ENCODE data around the gene AMZ1.
"Not testable (repeated sequence)": the region's sequence is repeated elsewhere in the genome, so short reads cannot be mapped to it uniquely, and the experiment has no call there.

The AMZ1 gene

GRCh38 chr7:2711895-2712675, 24.1 kb downstream of the AMZ1 start:
- no peak for DNase-seq (ENCODE audit: low read depth, low spot score)

- no peak for DNase-seq (ENCODE audit: low read depth, low spot score)
Observed at GRCh38 chr7:2713370-2713769, 25.4 kb downstream of the AMZ1 start.

DNA sequence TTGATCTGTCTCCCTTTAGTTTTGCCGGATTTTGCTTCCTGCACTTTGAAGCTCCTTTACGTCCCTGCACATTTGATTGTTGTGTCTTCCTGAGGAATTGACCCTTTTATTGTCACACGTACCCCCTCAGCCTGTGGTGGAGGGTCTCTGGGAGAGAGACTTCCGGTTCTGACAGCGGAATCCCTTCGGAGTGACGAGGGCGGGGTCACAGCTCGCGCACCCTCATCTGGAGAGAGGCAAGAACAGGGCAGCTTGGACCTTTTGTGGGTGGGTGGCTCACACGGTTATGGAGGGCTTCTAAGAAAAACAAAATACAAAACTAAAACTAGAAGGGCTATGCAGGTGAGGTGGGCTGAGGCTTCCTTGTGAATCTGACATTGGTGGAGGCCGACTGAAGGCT, 26.0 kb downstream of the AMZ1 start:
- DNase-seq (ENCODE audit: low read depth, low spot score), result no peak

GRCh38 chr7:2714636-2715035, 26.6 kb downstream of the AMZ1 start:
- no peak for DNase-seq (ENCODE audit: low read depth, low spot score)

GRCh38 chr7:2715341-2716231, 27.6 kb downstream of the AMZ1 start:
- no peak for DNase-seq (ENCODE audit: low read depth, low spot score)

DNA sequence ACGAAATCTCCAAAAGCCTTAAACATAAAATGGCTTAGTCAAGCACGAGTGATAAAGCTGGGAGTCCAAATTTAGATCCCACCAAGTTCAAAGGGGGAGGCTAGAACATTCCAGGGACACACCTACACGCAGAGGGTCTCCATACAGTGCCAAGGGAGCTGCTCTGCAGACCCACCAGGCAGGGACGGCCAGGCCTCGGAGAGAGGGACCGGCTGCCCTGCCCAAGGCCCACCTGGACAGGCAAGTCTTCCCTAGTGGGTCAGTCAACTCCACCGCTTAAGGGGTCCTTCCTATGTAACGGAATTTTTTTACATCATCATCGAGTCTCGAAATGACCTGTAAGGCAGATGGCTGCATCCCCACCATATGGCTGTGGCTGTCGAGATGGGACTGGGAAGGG, 28.5 kb downstream of the AMZ1 start:
- DNase-seq (ENCODE audit: low read depth, low spot score), result no peak

DNA sequence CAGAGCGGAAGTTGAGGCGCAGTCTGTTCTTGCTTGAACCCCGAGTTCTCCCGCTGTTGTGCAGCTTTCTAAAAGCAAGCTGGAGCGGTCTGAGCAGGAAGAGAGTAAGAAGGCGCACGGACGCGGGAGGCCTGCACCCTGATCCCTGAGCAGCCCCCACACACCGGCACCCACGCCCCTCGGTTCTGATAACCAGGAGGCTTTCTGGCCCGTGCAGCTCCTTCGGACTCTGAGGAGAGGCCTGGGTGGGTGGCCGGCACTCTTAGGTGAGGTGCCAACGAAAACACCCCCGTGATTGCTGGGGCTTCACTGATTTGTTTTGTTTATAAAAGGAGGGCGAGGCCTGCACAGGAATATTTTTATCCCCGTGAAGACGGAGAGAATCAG, 28.9 kb downstream of the AMZ1 start:
- DNase-seq (ENCODE audit: low read depth, low spot score), result no peak

DNA sequence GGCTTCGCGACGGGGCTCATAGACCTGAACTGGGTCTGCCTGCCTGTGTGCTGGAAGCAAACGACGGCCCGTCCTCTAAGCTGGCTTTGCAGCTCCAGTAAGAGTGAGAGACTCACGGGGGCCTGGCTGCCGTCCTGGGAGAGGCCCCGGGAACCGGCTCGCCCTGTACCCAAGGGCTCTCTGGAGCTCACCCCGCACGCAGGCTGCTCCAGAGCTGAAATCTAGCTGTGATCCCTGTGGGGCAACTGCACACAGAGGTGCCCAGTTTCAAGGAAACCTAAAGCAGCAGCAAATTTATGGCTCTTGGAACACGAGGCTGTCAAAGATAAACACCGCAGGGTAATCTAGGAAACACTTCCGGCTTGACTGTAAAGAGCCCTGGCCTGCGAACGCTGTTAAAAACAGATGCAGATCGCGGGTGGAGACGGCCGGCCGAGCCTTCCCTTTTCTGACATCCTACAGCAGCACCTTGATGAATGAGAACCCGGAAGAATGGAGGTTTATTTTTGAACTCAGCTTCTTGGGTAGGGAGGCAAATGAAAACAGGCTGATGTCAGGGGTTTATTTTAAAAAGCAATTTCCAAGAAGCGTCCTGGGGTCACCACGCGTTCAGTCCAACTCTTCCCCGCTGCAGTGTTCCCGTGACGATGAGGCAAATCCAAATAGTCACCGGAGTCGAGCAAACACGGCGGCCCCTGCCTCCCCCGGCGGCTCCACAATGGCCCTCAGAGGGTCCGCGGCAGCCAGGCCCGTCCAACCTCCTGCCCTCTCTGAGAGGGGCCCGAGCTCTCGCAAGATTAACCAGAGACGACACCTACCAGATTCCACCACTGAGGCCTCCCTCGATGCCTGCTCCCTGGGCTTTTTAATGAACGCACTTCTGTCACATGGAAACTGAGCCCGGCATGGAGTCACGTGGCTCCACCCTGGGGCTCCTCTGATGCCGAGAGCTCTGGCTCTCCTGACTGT, 29.6 kb downstream of the AMZ1 start:
- DNase-seq (ENCODE audit: low read depth, low spot score), result peak; percentile 28

GRCh38 chr7:2718296-2718965, 30.4 kb downstream of the AMZ1 start:
- DNase-seq (ENCODE audit: low read depth, low spot score), result no peak

DNA sequence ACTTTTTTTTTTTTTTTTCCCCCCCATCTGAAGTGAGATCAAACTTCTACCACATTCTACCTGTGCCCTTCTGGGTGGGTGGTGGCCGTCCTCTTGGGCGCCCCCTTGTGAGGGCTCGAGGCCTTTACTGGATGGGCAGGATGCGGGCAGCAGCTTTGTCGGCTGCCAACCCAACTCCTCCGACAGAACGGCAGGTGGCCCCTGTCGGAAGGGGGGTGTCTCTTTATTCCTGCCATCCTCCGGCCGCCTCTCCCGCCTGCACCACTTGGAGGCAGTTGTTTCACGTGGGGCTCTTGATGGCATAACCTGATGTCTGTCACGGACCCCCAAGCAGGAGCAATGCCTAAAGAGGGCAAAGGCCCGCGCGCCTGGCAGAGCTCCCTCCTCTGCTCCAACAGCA, 31.0 kb downstream of the AMZ1 start:
- DNase-seq (ENCODE audit: low read depth, low spot score), result no peak

- no peak for DNase-seq (ENCODE audit: low read depth, low spot score)
Observed at GRCh38 chr7:2720024-2720423, 32.0 kb downstream of the AMZ1 start.

- no peak for DNase-seq (ENCODE audit: low read depth, low spot score)
Observed at GRCh38 chr7:2721842-2722241, 33.8 kb downstream of the AMZ1 start.

GRCh38 chr7:2722591-2722990, 34.6 kb downstream of the AMZ1 start:
- no peak for DNase-seq (ENCODE audit: low read depth, low spot score)

GRCh38 chr7:2723138-2723850, 35.3 kb downstream of the AMZ1 start:
- DNase-seq (ENCODE audit: low read depth, low spot score), result no peak

DNA sequence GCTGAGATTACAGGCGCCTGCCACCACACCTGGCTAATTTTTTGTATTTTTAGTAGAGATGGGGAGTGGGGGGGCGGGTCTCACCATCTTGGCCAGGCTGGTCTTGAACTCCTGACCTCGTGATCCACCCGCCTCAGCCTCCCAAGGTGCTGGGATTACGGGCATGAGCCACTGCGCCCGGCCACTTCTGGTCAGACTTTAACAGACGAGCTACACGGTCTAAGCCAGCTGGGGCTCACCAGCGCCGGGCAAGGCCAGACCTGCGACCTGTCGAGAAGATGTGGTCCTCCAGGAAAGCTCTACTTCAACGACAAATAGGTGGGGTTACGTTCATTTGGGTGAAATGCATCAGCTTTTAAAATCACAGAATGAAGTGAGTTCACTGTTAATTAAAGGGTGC, 36.0 kb downstream of the AMZ1 start:
- not testable (repeated sequence) for DNase-seq (ENCODE audit: low read depth, low spot score)

- no peak for DNase-seq (ENCODE audit: low read depth, low spot score)
Observed at GRCh38 chr7:2724453-2725177, 36.6 kb downstream of the AMZ1 start.

DNA sequence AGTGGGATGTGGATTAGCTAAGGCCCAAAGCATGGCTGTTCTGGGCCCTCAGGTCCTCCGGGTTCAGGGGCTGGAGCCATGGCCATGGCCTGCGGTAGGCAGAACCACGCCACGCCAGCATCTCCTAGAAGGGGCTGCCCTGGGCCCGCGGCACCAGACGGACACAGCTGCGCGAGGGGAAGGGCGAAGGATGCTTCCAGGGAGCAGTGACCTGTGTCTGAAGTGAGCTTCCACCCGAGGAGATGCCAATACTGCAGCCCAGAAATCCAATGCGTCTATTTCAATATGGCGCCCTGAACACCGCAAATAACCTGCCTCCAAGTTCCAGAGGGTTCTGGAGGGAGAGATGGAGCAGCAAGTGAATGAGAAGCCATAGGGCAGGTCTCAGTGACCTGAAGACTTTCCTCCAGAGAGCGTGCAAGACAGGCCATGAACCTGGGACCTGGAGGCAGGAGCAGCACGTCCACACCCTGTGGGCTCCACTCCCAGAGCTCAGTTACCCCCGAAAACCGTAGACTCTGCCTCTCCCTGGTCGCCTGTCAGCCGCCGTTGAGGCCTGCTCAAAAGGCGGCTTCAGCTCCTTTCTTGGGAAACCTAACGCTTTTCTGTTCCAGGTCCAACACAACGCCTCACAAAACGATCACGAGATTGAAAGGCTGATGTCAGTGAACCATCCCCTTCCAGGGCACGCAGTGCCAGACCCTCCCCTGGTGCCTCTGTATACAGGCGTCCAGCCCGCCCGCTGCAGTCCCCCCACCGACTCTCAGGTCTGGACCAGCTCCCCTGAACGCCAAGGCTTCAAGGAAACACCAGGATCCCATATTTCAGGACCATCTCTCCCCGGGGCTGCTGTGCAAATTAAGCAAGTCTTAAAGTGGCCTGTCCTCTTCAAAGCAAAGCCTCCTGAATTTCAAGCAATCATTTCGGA, 37.4 kb downstream of the AMZ1 start:
- DNase-seq (ENCODE audit: low read depth, low spot score), result no peak

DNA sequence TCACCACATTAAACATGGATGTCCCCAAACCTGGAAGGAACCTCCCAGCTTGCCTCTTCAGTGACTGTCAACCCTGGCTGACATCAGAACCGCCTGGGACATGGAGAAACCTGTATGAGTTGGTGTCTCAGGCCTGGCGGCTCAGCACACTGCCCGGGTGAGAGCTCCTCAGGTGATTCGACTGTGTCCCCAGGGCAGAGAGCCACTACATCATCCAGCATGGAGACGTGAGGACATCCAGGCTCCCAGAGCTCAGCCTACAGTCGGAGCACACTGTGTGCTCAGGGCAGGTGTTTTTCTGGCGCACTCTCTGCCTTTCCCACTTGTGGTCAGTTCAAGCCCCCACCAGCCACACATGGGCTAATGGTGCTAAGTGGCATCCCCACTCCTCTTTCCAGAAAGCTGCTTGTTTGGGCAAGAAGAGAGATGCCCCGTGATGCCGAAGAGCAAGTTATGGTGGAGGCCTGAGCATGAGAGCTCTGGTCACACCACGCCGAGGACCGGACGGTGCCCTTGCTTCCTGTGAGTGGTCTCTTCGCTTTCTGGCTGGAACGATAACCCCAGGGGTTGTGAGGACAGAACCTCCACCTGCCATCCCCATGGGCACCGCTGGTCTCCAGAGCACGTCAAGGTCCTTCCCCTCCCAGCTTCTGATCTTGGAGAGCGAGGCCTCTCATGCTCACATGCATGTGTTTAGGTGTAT, 38.5 kb downstream of the AMZ1 start:
- DNase-seq (ENCODE audit: low read depth, low spot score), result no peak
